DND-41 (cell line): ENCODE data around the gene ARHGAP6.

Source experiments
- ATAC-seq: fragments of 200-7000 bp; cut with Tn5 transposase; 3 replicates; pipeline ENCODE4 v1.9.1; 2021; ENCODE audit warnings: low read depth; ENCODE audit not compliant: insufficient read depth
- DNase-seq: peaks from one replicate; pipeline ENCODE4 v3.0.0-alpha.2; 2020
- H2AFZ ChIP-seq: 2 replicates; pipeline ENCODE4 v1.6.0; 2012; ENCODE audit warnings: low read depth, low read length
- H3K27ac ChIP-seq: 2 replicates; pipeline ENCODE4 v1.5.1; 2012; ENCODE audit warnings: low read length, inconsistent platforms
- H3K27me3 ChIP-seq: fragments of 200-600 bp; sonication (generic); 2 replicates; pipeline ENCODE4 v1.6.0; 2012; ENCODE audit warnings: low read length, mild to moderate bottlenecking, inconsistent platforms; ENCODE audit not compliant: insufficient read depth, poor library complexity
- H3K36me3 ChIP-seq: 2 replicates; pipeline ENCODE4 v1.5.1; 2012; ENCODE audit warnings: low read length, inconsistent platforms; ENCODE audit not compliant: insufficient read depth
- H3K4me1 ChIP-seq: 2 replicates; pipeline ENCODE4 v1.5.1; 2012; ENCODE audit warnings: mild to moderate bottlenecking, low read length; ENCODE audit not compliant: insufficient read depth
- H3K4me2 ChIP-seq: 2 replicates; pipeline ENCODE4 v1.6.0; 2012; ENCODE audit warnings: mild to moderate bottlenecking, moderate library complexity, low read length, inconsistent platforms; ENCODE audit not compliant: insufficient read depth
- H3K4me3 ChIP-seq, 2 experiments: fragments of 200-600 bp in 1 of 2; shearing (Covaris generic) in 1 of 2; 2 replicates each; pipeline ENCODE4 v1.5.1; 2012 to 2016; ENCODE audit warnings: inconsistent platforms in 2 of 2, low read length in 2 of 2, mild to moderate bottlenecking in 2 of 2, low read depth in 1 of 2, moderate library complexity in 1 of 2
- H3K79me2 ChIP-seq: 2 replicates; pipeline ENCODE4 v1.6.0; 2012; ENCODE audit warnings: low read length, inconsistent platforms; ENCODE audit not compliant: insufficient read depth
- H3K9ac ChIP-seq: 2 replicates; pipeline ENCODE4 v1.6.0; 2012; ENCODE audit warnings: low read depth, mild to moderate bottlenecking, inconsistent platforms, low read length, moderate library complexity
- H3K9me3 ChIP-seq: 2 replicates; pipeline ENCODE4 v1.5.1; 2012; ENCODE audit warnings: low read length, moderate library complexity, mild to moderate bottlenecking, inconsistent platforms; ENCODE audit not compliant: insufficient read depth, severe bottlenecking
- H4K20me1 ChIP-seq: 2 replicates; pipeline ENCODE4 v1.6.0; 2012; ENCODE audit warnings: low read length; ENCODE audit not compliant: insufficient read depth
- CTCF ChIP-seq: IDR thresholded peaks from 2 replicates; pipeline ENCODE4 v1.5.1; 2012; ENCODE audit warnings: borderline replicate concordance, low read length, moderate library complexity, mild to moderate bottlenecking; ENCODE audit not compliant: poor library complexity, severe bottlenecking; ENCODE audit errors: extremely low read depth
- EZH2 ChIP-seq: IDR thresholded peaks from 3 replicates; pipeline ENCODE4 v1.6.1; 2012; ENCODE audit warnings: borderline replicate concordance, low read depth, mild to moderate bottlenecking, moderate library complexity, low read length, inconsistent platforms; ENCODE audit not compliant: severe bottlenecking

ARHGAP6 gene

GRCh38 chrX:11611965-11612364, 53.8 kb downstream of the ARHGAP6 start:
- DNase-seq = no peak
- Histone ChIP-seq H3K4me3 (no peak overlapping the region), H3K79me2 (no peaks in the 10 kb centered on the region), H2AFZ (no peak overlapping the region), H3K4me1 (no peaks in the 10 kb centered on the region), H3K27me3 (no peaks in the 10 kb centered on the region), H3K27ac (no peak overlapping the region), H3K9me3 (no peaks in the 10 kb centered on the region), H3K36me3 (no peaks in the 10 kb centered on the region), H3K4me2 (no peak overlapping the region), H3K9ac (no peak overlapping the region), H4K20me1 (no peaks in the 10 kb centered on the region)
- ATAC-seq = no peak
- no peak for TF ChIP-seq CTCF

GRCh38 chrX:11611161-11611560, 54.6 kb downstream of the ARHGAP6 start:
- DNase-seq = no peak
- no peaks in the 10 kb centered on the region for H4K20me1 ChIP-seq
- H3K4me2 ChIP-seq = no peak overlapping the region
- H3K4me1 ChIP-seq = no peaks in the 10 kb centered on the region
- no peak overlapping the region for H3K4me3 ChIP-seq
- no peak overlapping the region for H3K9ac ChIP-seq
- H3K36me3 ChIP-seq = no peaks in the 10 kb centered on the region
- ATAC-seq = no peak
- no peaks in the 10 kb centered on the region for H3K9me3 ChIP-seq
- TF ChIP-seq CTCF (no peak), EZH2 (no peak)
- no peaks in the 10 kb centered on the region for H3K27me3 ChIP-seq
- H2AFZ ChIP-seq = no peak overlapping the region
- no peaks in the 10 kb centered on the region for H3K79me2 ChIP-seq
- no peak overlapping the region for H3K27ac ChIP-seq

- Histone ChIP-seq H3K4me3 (no peak overlapping the region), H3K79me2 (no peaks in the 10 kb centered on the region), H3K4me1 (no peaks in the 10 kb centered on the region), H2AFZ (no peak overlapping the region), H3K9me3 (no peaks in the 10 kb centered on the region), H3K9ac (no peak overlapping the region), H4K20me1 (no peaks in the 10 kb centered on the region), H3K27me3 (no peaks in the 10 kb centered on the region), H3K36me3 (no peaks in the 10 kb centered on the region), H3K27ac (no peak overlapping the region), H3K4me2 (no peak overlapping the region)
- TF ChIP-seq CTCF (no peak), EZH2 (no peak)
- ATAC-seq = no peak
- DNase-seq = no peak
Measured at GRCh38 chrX:11609109-11609508, 56.6 kb downstream of the ARHGAP6 start.

GRCh38 chrX:11606408-11606807, 59.3 kb downstream of the ARHGAP6 start:
- DNase-seq = no peak
- TF ChIP-seq EZH2 (no peak), CTCF (no peak)
- Histone ChIP-seq H3K79me2 (no peaks in the 10 kb centered on the region), H2AFZ (no peak overlapping the region), H3K4me2 (no peak overlapping the region), H3K9me3 (no peaks in the 10 kb centered on the region), H3K27ac (no peak overlapping the region), H3K9ac (no peak overlapping the region), H3K36me3 (no peaks in the 10 kb centered on the region), H4K20me1 (no peaks in the 10 kb centered on the region), H3K4me1 (no peaks in the 10 kb centered on the region), H3K27me3 (no peaks in the 10 kb centered on the region), H3K4me3 (no peak overlapping the region)
- ATAC-seq = no peak
